IMR-90 (cell line): ENCODE data around the gene ACOT12. TPM values are rescaled to one million over a fixed set of nuclear protein-coding genes. Genes with fewer than 3 reads are reported as not detected.
A peak's percentile ranks its signal among the peaks of the same experiment; 100 is the strongest.

Experiments
- ATAC-seq: fragments of 200-7000 bp; cut with Tn5 transposase; 2 replicates; pipeline ENCODE4 v1.9.1; 2020; ENCODE audit warnings: low read depth, mild to moderate bottlenecking, moderate library complexity
- BruUV-seq: library from RNA; stranded (reverse); fragments of 400-500 nt; replicated peaks from 2 replicates; lab custom pipeline; 2021; lab: Mats Ljungman, UMichigan
- CTCF ChIA-PET: fragments of 300-600 bp; formaldehyde crosslinking; extraction: SDS; loops from one replicate; lab custom pipeline; 2021; ENCODE audit warnings: antibody characterized with exemption; lab: Yijun Ruan, JAX
- POLR2A ChIA-PET: fragments of 300-600 bp; sonication (Branson Sonifier 250); formaldehyde crosslinking; loops from one replicate; lab custom pipeline; 2022; ENCODE audit warnings: antibody characterized with exemption; ENCODE audit not compliant: unreplicated experiment; lab: Charles Lee
- DNase-seq: peaks from one replicate; pipeline ENCODE4 v3.0.0; 2013
- H2AFZ ChIP-seq: replicated peaks from 2 replicates; pipeline ENCODE3; 2013; ENCODE audit warnings: low read length, mild to moderate bottlenecking; ENCODE audit not compliant: poor library complexity
- H2AK5ac ChIP-seq: 2 replicates; pipeline ENCODE4 v1.6.1; 2013; ENCODE audit warnings: low read depth, low read length, inconsistent platforms
- H2AK9ac ChIP-seq: replicated peaks from 2 replicates; pipeline ENCODE3; 2013; ENCODE audit warnings: mild to moderate bottlenecking, low read depth, low read length, moderate library complexity; ENCODE audit not compliant: poor library complexity
- H2BK120ac ChIP-seq: 2 replicates; pipeline ENCODE4 v1.6.1; 2013; ENCODE audit warnings: low read depth, low read length, inconsistent platforms
- H2BK15ac ChIP-seq: 3 replicates; pipeline ENCODE4 v1.6.1; 2013; ENCODE audit warnings: low read depth, low read length, inconsistent platforms
- H2BK20ac ChIP-seq: 2 replicates; pipeline ENCODE4 v1.6.1; 2013; ENCODE audit warnings: low read depth, mild to moderate bottlenecking, inconsistent platforms, low read length, moderate library complexity
- H2BK5ac ChIP-seq: 2 replicates; pipeline ENCODE4 v1.6.1; 2013; ENCODE audit warnings: mild to moderate bottlenecking, low read depth, low read length, inconsistent platforms; ENCODE audit not compliant: poor library complexity, severe bottlenecking
- H3K14ac ChIP-seq: replicated peaks from 2 replicates; pipeline ENCODE4 v1.6.1; 2013; ENCODE audit warnings: low read depth, low read length, inconsistent platforms
- H3K18ac ChIP-seq: 2 replicates; pipeline ENCODE4 v1.6.1; 2013; ENCODE audit warnings: low read depth, low read length, control low read depth
- H3K23ac ChIP-seq: 2 replicates; pipeline ENCODE4 v1.6.1; 2013; ENCODE audit warnings: low read depth, low read length, inconsistent platforms
- H3K27ac ChIP-seq: 2 replicates; pipeline ENCODE4 v1.5.1; 2013; ENCODE audit warnings: mild to moderate bottlenecking, control low read depth, low read length; ENCODE audit not compliant: insufficient read depth
- H3K27me3 ChIP-seq: 2 replicates; pipeline ENCODE4 v1.6.1; 2013; ENCODE audit warnings: low read length; ENCODE audit not compliant: control insufficient read depth, insufficient read depth
- H3K36me3 ChIP-seq: 2 replicates; pipeline ENCODE4 v1.6.1; 2013; ENCODE audit warnings: low read length, mixed read lengths; ENCODE audit not compliant: control insufficient read depth, insufficient read depth
- H3K4ac ChIP-seq: 2 replicates; pipeline ENCODE4 v1.6.1; 2013; ENCODE audit warnings: low read depth, low read length, inconsistent platforms
- H3K4me1 ChIP-seq: 2 replicates; pipeline ENCODE4 v1.6.1; 2013; ENCODE audit warnings: low read length, mixed read lengths; ENCODE audit not compliant: control insufficient read depth, insufficient read depth
- H3K4me2 ChIP-seq: 2 replicates; pipeline ENCODE4 v1.6.1; 2013; ENCODE audit warnings: low read depth, mild to moderate bottlenecking, control low read depth, low read length, moderate library complexity
- H3K4me3 ChIP-seq: 2 replicates; pipeline ENCODE4 v1.5.1; 2013; ENCODE audit warnings: low read depth, mild to moderate bottlenecking, control low read depth, low read length, moderate library complexity; ENCODE audit not compliant: insufficient read depth
- H3K56ac ChIP-seq: 2 replicates; pipeline ENCODE4 v1.6.1; 2013; ENCODE audit warnings: low read length, inconsistent platforms; ENCODE audit not compliant: insufficient read depth; ENCODE audit errors: extremely low read depth
- H3K79me1 ChIP-seq, 2 experiments: 2 replicates each; pipeline ENCODE4 v1.6.1; 2013; ENCODE audit warnings: low read length in 2 of 2, inconsistent platforms in 1 of 2, low read depth in 1 of 2
- H3K9ac ChIP-seq: 2 replicates; pipeline ENCODE4 v1.6.1; 2013; ENCODE audit warnings: low read depth, low read length, control low read depth
- H3K9me1 ChIP-seq: 2 replicates; pipeline ENCODE4 v1.6.1; 2013; ENCODE audit warnings: low read length, inconsistent platforms; ENCODE audit not compliant: insufficient read depth
- H3K9me3 ChIP-seq: 2 replicates; pipeline ENCODE4 v1.6.1; 2013; ENCODE audit warnings: low read length; ENCODE audit not compliant: control insufficient read depth, insufficient read depth
- H4K20me1 ChIP-seq: 2 replicates; pipeline ENCODE4 v1.6.1; 2013; ENCODE audit warnings: low read length, inconsistent platforms; ENCODE audit not compliant: insufficient read depth
- H4K5ac ChIP-seq: 2 replicates; pipeline ENCODE4 v1.6.1; 2013; ENCODE audit warnings: mild to moderate bottlenecking, low read depth, low read length, control low read depth
- H4K8ac ChIP-seq, 2 experiments: 2 replicates each; pipeline ENCODE4 v1.6.1; 2013; ENCODE audit warnings: low read depth in 2 of 2, low read length in 2 of 2, control low read depth in 1 of 2, inconsistent platforms in 1 of 2
- H4K91ac ChIP-seq: 2 replicates; pipeline ENCODE4 v1.6.1; 2013; ENCODE audit warnings: low read depth, low read length, inconsistent platforms; ENCODE audit not compliant: insufficient read depth
- BHLHE40 ChIP-seq: fragments of 150-350 bp; IDR thresholded peaks from 2 replicates; pipeline ENCODE4 v1.6.1; 2016; ENCODE audit warnings: mild to moderate bottlenecking, low read depth, low read length
- CEBPB ChIP-seq: IDR thresholded peaks from 2 replicates; pipeline ENCODE4 v1.6.1; 2012; ENCODE audit warnings: low read depth, low read length, improper control_type of control experiment
- CHD1 ChIP-seq: IDR thresholded peaks from 2 replicates; pipeline ENCODE4 v1.6.1; 2012; ENCODE audit warnings: low read depth, low read length, improper control_type of control experiment
- CTCF ChIP-seq: conservative IDR thresholded peaks from 2 replicates; pipeline ENCODE4 v1.5.1; 2012; ENCODE audit warnings: mild to moderate bottlenecking, low read depth, low read length, improper control_type of control experiment
- ELK1 ChIP-seq: fragments of 150-350 bp; IDR thresholded peaks from 2 replicates; pipeline ENCODE4 v1.6.1; 2016; ENCODE audit warnings: low read depth, mild to moderate bottlenecking, low read length, moderate library complexity, borderline replicate concordance
- FOS ChIP-seq: fragments of 150-350 bp; IDR thresholded peaks from 2 replicates; pipeline ENCODE4 v1.6.1; 2016; ENCODE audit warnings: low read depth, low read length
- MAFK ChIP-seq: IDR thresholded peaks from 2 replicates; pipeline ENCODE4 v1.6.1; 2012; ENCODE audit warnings: low read depth, low read length, improper control_type of control experiment
- MAZ ChIP-seq: IDR thresholded peaks from 2 replicates; pipeline ENCODE4 v1.6.1; 2012; ENCODE audit warnings: low read depth, mild to moderate bottlenecking, low read length, improper control_type of control experiment, moderate library complexity, borderline replicate concordance
- MXI1 ChIP-seq: IDR thresholded peaks from 2 replicates; pipeline ENCODE4 v1.6.1; 2012; ENCODE audit warnings: low read depth, mild to moderate bottlenecking, low read length, moderate library complexity, borderline replicate concordance
- NFE2L2 ChIP-seq: fragments of 150-350 bp; IDR thresholded peaks from 2 replicates; pipeline ENCODE4 v1.6.1; 2016; ENCODE audit warnings: low read depth, mild to moderate bottlenecking, low read length
- RAD21 ChIP-seq: IDR thresholded peaks from 2 replicates; pipeline ENCODE4 v1.6.1; 2012; ENCODE audit warnings: low read length, improper control_type of control experiment
- RFX5 ChIP-seq: IDR thresholded peaks from 2 replicates; pipeline ENCODE4 v1.8.0; 2012; ENCODE audit warnings: low read depth, mild to moderate bottlenecking, low read length, moderate library complexity
- SMC3 ChIP-seq: fragments of 150-350 bp; IDR thresholded peaks from 2 replicates; pipeline ENCODE4 v1.6.1; 2016; ENCODE audit warnings: low read depth, mild to moderate bottlenecking, antibody characterized with exemption, low read length, moderate library complexity
- USF2 ChIP-seq: fragments of 150-350 bp; IDR thresholded peaks from 2 replicates; pipeline ENCODE4 v1.6.1; 2017; ENCODE audit warnings: mild to moderate bottlenecking, antibody characterized with exemption, low read length, low read depth
- WGBS, 2 experiments: methylation state at CpG; one replicate each; pipeline versions ENCODE4 v1.1.5 to v1.1.7; 2013; ENCODE audit warnings: missing lambda C conversion rate in 2 of 2; ENCODE audit not compliant: insufficient read length in 1 of 2; ENCODE audit errors: extremely low coverage in 2 of 2; 5-methylcytosine and 5-hydroxymethylcytosine counted together
- dilution Hi-C: fragments of 300-500 bp; cut with HindIII; formaldehyde crosslinking; loops from one replicate; pipeline ENCODE4 v1.14.3; 2018; ENCODE audit warnings: low sequenced_read_pairs; ENCODE audit not compliant: unreplicated experiment
- in situ Hi-C: fragments of 300-500 bp; cut with MboI; formaldehyde crosslinking; loops from 3 replicates; pipeline ENCODE4 v1.14.3; 2019; ENCODE audit warnings: low sequenced_read_pairs, inconsistent platforms, mixed read lengths
- intact Hi-C: fragments of 100-400 bp; cut with micrococcal nuclease; formaldehyde crosslinking; loops from 2 replicates; pipeline ENCODE4 v1.10.0; 2022
- polyA plus RNA-seq, 3 experiments: library from polyadenylated mRNA; depleted of rRNA; stranded (reverse); fragments of >200 nt; gene quantifications; 2 replicates each; pipeline ENCODE4 v1.2.3, GENCODE V29; 2012; ENCODE audit warnings: low replicate concordance in 1 of 3
- total RNA-seq: library from RNA; depleted of rRNA; stranded (reverse); fragments of >200 nt; gene quantifications from 2 replicates; pipeline ENCODE4 v1.2.3, GENCODE V29; 2012

Gene ACOT12
- total and polyA plus RNA-seq, 2 of the 4 experiments (the other 2 are of a cell fraction), result not detected

GRCh38 chr5:81344736-81345135 lies 49.2 kb downstream of the ACOT12 start:
- ATAC-seq, result no peak
- Histone ChIP-seq H3K4me1 (no peaks in the 10 kb centered on the region), H2BK5ac (no peak overlapping the region), H2AFZ (no peak overlapping the region), H2BK20ac (no peak overlapping the region), H4K20me1 (no peaks in the 10 kb centered on the region), H3K4me2 (no peak overlapping the region), H2BK120ac (no peak overlapping the region), H2BK15ac (no peak overlapping the region), H3K56ac (no peak overlapping the region), H4K5ac (no peak overlapping the region), H2AK5ac (no peak overlapping the region), H3K9me3 (no peaks in the 10 kb centered on the region), H3K9me1 (no peaks in the 10 kb centered on the region), H3K4ac (no peak overlapping the region), H4K8ac (no peak overlapping the region), H4K91ac (no peak overlapping the region), H3K14ac (no peak overlapping the region), H2AK9ac (peak overlapping the region; percentile 5), H3K18ac (no peak overlapping the region), H3K36me3 (no peaks in the 10 kb centered on the region), H3K9ac (no peak overlapping the region), H3K27me3 (peaks cover 2% of the 10 kb centered on the region; the same call in 1 of the 2 replicates), H3K23ac (no peak overlapping the region), H3K79me1 (no peaks in the 10 kb centered on the region), H3K27ac (no peak overlapping the region), H3K4me3 (no peak overlapping the region)
- DNase-seq, result no peak
- intact Hi-C loops, result no loop called here
- ChIA-PET POLR2A (no interaction called here), CTCF (no interaction called here)
- in situ Hi-C loops, result no loop called here
- WGBS, 2 experiments, result 87% methylated on average over 3 of the region's 13 CpGs; no CpG with 5 or more reads in 1 of the 2 experiments
- no peak for TF ChIP-seq MXI1
- TF ChIP-seq CHD1, result no peak
- TF ChIP-seq USF2, result no peak
- TF ChIP-seq ELK1, result no peak
- TF ChIP-seq MAFK, result no peak
- TF ChIP-seq BHLHE40, result no peak
- TF ChIP-seq RAD21, result no peak
- TF ChIP-seq MAZ, result no peak
- TF ChIP-seq CEBPB, result no peak
- TF ChIP-seq NFE2L2, result no peak
- no peak for TF ChIP-seq CTCF
- TF ChIP-seq RFX5, result no peak
- no peak for TF ChIP-seq FOS
- no peak for TF ChIP-seq SMC3
- BruUV-seq, result no TSS peak
- dilution Hi-C loops, result no loop called here
